B cell (primary cell): ENCODE data around the gene HDC.

Experiments used
- EZH2 ChIP-seq: IDR thresholded peaks from 2 replicates; pipeline ENCODE4 v1.6.1; 2012; ENCODE audit warnings: borderline replicate concordance, low read depth, mild to moderate bottlenecking, moderate library complexity, low read length; ENCODE audit not compliant: insufficient read depth, poor library complexity, severe bottlenecking
- TF ChIP-seq, protein P1 (sequence below): fragments of 200-600 bp; IDR thresholded peaks from one replicate; pipeline ENCODE4 v1.8.0; 2022; ENCODE audit warnings: antibody characterized with exemption, mild to moderate bottlenecking

DNA sequence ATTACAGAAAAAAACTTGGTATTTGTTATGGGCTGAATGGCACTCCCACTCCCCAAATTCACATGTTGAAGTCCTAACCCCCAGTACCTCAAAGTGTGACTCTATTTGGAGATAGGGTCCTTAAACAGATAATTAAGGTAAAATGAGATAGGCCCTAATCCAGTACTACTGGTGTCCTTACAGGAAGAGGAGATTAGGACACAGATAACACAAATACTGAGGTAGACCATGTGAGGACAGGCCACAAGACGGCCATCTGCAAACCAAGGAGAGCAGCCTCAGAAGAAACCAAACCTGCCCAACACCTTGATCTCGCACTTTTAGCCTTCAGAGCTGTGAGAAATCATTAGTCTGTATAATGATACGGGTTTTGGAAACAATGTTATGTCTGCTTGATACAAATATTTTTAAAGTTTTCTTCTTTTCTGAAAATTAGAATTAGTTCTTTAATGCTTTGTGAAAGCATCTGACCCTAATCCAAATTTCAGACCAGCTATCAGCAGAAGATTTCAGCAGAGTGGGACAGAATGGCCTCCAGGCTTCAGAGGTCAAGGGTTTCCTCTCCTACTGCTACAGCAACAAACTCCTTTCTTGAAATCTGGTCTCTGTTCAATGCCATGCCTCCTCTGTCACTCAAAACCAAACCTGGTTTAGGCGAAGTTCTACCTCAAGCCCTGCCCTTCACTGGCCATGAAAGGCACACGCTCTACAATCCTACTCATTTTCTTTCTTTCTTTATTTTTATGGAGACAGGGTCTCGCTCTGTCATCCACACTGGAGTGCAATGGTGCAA is 22.0 kb upstream of the HDC start:
- TF ChIP-seq, protein P1, sequence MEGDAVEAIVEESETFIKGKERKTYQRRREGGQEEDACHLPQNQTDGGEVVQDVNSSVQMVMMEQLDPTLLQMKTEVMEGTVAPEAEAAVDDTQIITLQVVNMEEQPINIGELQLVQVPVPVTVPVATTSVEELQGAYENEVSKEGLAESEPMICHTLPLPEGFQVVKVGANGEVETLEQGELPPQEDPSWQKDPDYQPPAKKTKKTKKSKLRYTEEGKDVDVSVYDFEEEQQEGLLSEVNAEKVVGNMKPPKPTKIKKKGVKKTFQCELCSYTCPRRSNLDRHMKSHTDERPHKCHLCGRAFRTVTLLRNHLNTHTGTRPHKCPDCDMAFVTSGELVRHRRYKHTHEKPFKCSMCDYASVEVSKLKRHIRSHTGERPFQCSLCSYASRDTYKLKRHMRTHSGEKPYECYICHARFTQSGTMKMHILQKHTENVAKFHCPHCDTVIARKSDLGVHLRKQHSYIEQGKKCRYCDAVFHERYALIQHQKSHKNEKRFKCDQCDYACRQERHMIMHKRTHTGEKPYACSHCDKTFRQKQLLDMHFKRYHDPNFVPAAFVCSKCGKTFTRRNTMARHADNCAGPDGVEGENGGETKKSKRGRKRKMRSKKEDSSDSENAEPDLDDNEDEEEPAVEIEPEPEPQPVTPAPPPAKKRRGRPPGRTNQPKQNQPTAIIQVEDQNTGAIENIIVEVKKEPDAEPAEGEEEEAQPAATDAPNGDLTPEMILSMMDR = no peak
- TF ChIP-seq EZH2 = no peak
